Body of pancreas (tissue), 4 donors: ENCODE measurements around the gene AJUBA. TPM values are rescaled to one million over a fixed set of nuclear protein-coding genes. Genes with fewer than 3 reads are reported as not detected.

Source experiments
- ATAC-seq: fragments of 150-250 bp; one replicate; pipeline ENCODE4 v1.9.1; 2016
- DNase-seq, 4 donors: peaks; one replicate each; pipeline ENCODE4 v3.0.0-alpha.2; 2019
- H3K27ac ChIP-seq, 4 donors: fragments of 200-600 bp; sonication (generic); 1 replicate in 3 of 4; 2 replicates in 1 of 4; pipeline versions ENCODE4 v1.5.1 to v1.6.1; 2016 to 2019; ENCODE audit warnings: mild to moderate bottlenecking in 1 of 4, mixed read lengths in 1 of 4, moderate library complexity in 1 of 4
- H3K27me3 ChIP-seq, 2 donors: fragments of 200-600 bp; sonication (generic); one replicate each; pipeline ENCODE4 v1.6.0; 2016; ENCODE audit warnings: mild to moderate bottlenecking in 1 of 2
- H3K36me3 ChIP-seq, 2 donors: fragments of 200-600 bp; sonication (generic); replicated peaks in 1 of 2; 2 replicates each; pipeline ENCODE4 v1.5.1; 2016; ENCODE audit warnings: low read depth in 2 of 2; ENCODE audit not compliant: insufficient read depth in 1 of 2
- H3K4me1 ChIP-seq: fragments of 200-600 bp; sonication (generic); one replicate; pipeline ENCODE4 v1.6.0; 2016
- H3K4me3 ChIP-seq, 2 donors: fragments of 200-600 bp; sonication (generic); 1 replicate in 1 of 2; 2 replicates in 1 of 2; pipeline ENCODE4 v1.5.1; 2016 to 2019
- H3K9me3 ChIP-seq, 3 donors: fragments of 200-600 bp; sonication (generic); 1 replicate in 2 of 3; 2 replicates in 1 of 3; pipeline ENCODE4 v1.5.1; 2016
- CTCF ChIP-seq, 7 experiments: fragments of 450-650 bp in 4 of 7; fragments of 200-600 bp in 3 of 7; sonication (generic) in 3 of 7; IDR thresholded peaks; one replicate each; pipeline ENCODE4 v1.5.1; 2016 to 2019; ENCODE audit warnings: antibody characterized with exemption in 7 of 7
- POLR2A ChIP-seq, 3 donors: fragments of 450-650 bp; IDR thresholded peaks; one replicate each; pipeline ENCODE4 v1.6.1; 2016; ENCODE audit warnings: antibody characterized with exemption in 3 of 3, mild to moderate bottlenecking in 2 of 3
- WGBS, 2 donors: methylation state at CpG; one replicate each; pipeline ENCODE4 v1.1.5; 2017; 5-methylcytosine and 5-hydroxymethylcytosine counted together
- intact Hi-C: fragments of 100-400 bp; cut with DNase I; formaldehyde crosslinking; loops from one replicate; pipeline ENCODE4 v1.15.1; 2023
- total RNA-seq, 2 donors: library from RNA; depleted of rRNA; stranded (reverse); fragments of >200 nt; gene quantifications; one replicate each; pipeline ENCODE4 v1.1.0, GENCODE V29; 2016

Gene AJUBA
- total RNA-seq, 2 donors from 2014 or later, result 15.8 to 19.5 TPM

- intact Hi-C loops, result no loop called here
- Histone ChIP-seq H3K36me3 (no peaks in the 10 kb centered on the region), H3K4me3 (no peak overlapping the region), H3K9me3 (no peaks in the 10 kb centered on the region), H3K27ac (no peak overlapping the region), H3K4me1 (peaks cover 5% of the 10 kb centered on the region), H3K27me3 (no peaks in the 10 kb centered on the region)
- ATAC-seq (no peak), DNase-seq (no peak)
- TF ChIP-seq POLR2A (IDR thresholded peaks at IDR 0.05) (no peak), CTCF (IDR thresholded peaks at IDR 0.05) (no peak)
- 90 to 93% methylated on average over 9 of the region's 9 CpGs for WGBS, 2 donors
These were observed 13.7 kb upstream of the AJUBA start for GRCh38 chr14:22995889-22996625.

GRCh38 chr14:22994762-22995275 is 12.5 kb upstream of the AJUBA start:
- WGBS, 2 donors, result 15 to 24% methylated on average over 4 of the region's 4 CpGs
- H3K27ac ChIP-seq, result no peak overlapping the region
- TF ChIP-seq POLR2A (IDR thresholded peaks at IDR 0.05) (no peak), CTCF (IDR thresholded peaks at IDR 0.05) (peak in 6 of 7 experiments; percentile 33 to 52 (median 41))
- no peaks in the 10 kb centered on the region for H3K9me3 ChIP-seq
- H3K27me3 ChIP-seq, result no peaks in the 10 kb centered on the region
- H3K4me3 ChIP-seq, result no peak overlapping the region
- peaks cover 5% of the 10 kb centered on the region for H3K4me1 ChIP-seq
- peak; percentile 43 for ATAC-seq
- H3K36me3 ChIP-seq, result no peaks in the 10 kb centered on the region
- DNase-seq, result peak in 2 of 4 donors; percentile 32 to 40
- intact Hi-C loops, result no loop called here

GRCh38 chr14:22993517-22993916 is 11.2 kb upstream of the AJUBA start:
- TF ChIP-seq CTCF (IDR thresholded peaks at IDR 0.05) (no peak), POLR2A (IDR thresholded peaks at IDR 0.05) (no peak)
- no peak for ATAC-seq
- no peak for DNase-seq

GRCh38 chr14:22991852-22992251 is 9.5 kb upstream of the AJUBA start:
- no peak for ATAC-seq
- intact Hi-C loops, result no loop called here
- no peaks in the 10 kb centered on the region for H3K27me3 ChIP-seq
- H3K9me3 ChIP-seq, result no peaks in the 10 kb centered on the region
- H3K4me3 ChIP-seq, result no peak overlapping the region
- DNase-seq, result no peak
- peaks cover 5% of the 10 kb centered on the region for H3K4me1 ChIP-seq
- 89 to 91% methylated on average over 8 of the region's 8 CpGs for WGBS, 2 donors
- no peak overlapping the region for H3K27ac ChIP-seq
- TF ChIP-seq CTCF (IDR thresholded peaks at IDR 0.05) (no peak), POLR2A (IDR thresholded peaks at IDR 0.05) (no peak)
- no peaks in the 10 kb centered on the region for H3K36me3 ChIP-seq

More at GRCh38 chr14:22993517-22993916, 11.2 kb upstream of the AJUBA start:
- peaks cover 5% of the 10 kb centered on the region for H3K4me1 ChIP-seq
- H3K27ac ChIP-seq, result no peak overlapping the region
- H3K4me3 ChIP-seq, result no peak overlapping the region
- intact Hi-C loops, result no loop called here
- no peaks in the 10 kb centered on the region for H3K9me3 ChIP-seq
- H3K36me3 ChIP-seq, result no peaks in the 10 kb centered on the region
- H3K27me3 ChIP-seq, result no peaks in the 10 kb centered on the region

- peaks cover 9% of the 10 kb centered on the region for H3K4me1 ChIP-seq
- H3K36me3 ChIP-seq, result no peaks in the 10 kb centered on the region
- intact Hi-C loops, result loop anchor here (5.0 kb wide), 1 partner anchor 70 kb away; the partner anchor contains the start of gene CDH24
- H3K27me3 ChIP-seq, result no peaks in the 10 kb centered on the region
- no peak overlapping the region for H3K4me3 ChIP-seq
- no peak for ATAC-seq
- WGBS, 2 donors, result 72 to 81% methylated on average over 8 of the region's 8 CpGs
- no peak overlapping the region for H3K27ac ChIP-seq
- no peak for TF ChIP-seq POLR2A (IDR thresholded peaks at IDR 0.05)
- no peak for TF ChIP-seq CTCF (IDR thresholded peaks at IDR 0.05)
- no peak for DNase-seq
- H3K9me3 ChIP-seq, result no peaks in the 10 kb centered on the region
These were observed 4.9 kb upstream of the AJUBA start for GRCh38 chr14:22987291-22987690.
